C1 segment of cervical spinal cord (tissue), 14 donors: Measurements from ENCODE around the gene CLIP4.
"Not testable (repeated sequence)": the region's sequence is repeated elsewhere in the genome, so short reads cannot be mapped to it uniquely, and the experiment has no call there.

Experiments
- DNase-seq, 14 donors: peaks; one replicate each; lab custom pipeline; 2025; lab: John Stamatoyannopoulos, UW

CLIP4 gene

GRCh38 chr2:29104688-29105087, 10.5 kb upstream of the CLIP4 start:
- no peak for DNase-seq

- no peak for DNase-seq
Measured at GRCh38 chr2:29105375-29105774, 9.8 kb upstream of the CLIP4 start.

DNA sequence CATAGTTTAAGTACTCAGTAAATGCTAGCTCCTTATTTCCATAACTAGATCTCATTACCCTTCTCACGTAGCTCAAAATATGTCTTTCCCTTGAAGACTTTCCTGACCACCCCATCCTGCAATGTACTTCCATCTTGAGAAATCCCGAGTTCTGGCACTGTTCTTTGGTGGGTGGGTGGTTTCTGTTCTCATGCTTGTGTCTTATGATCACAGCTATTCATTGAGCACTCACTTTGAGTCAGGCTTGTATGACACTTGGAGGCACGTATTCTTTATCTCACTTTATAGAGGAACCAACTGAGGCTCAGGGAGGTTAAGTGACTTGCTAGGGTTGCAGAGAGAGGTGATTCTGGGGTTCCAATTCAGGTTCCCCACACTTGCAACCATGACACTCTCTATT, 9.0 kb upstream of the CLIP4 start:
- DNase-seq: no peak

DNA sequence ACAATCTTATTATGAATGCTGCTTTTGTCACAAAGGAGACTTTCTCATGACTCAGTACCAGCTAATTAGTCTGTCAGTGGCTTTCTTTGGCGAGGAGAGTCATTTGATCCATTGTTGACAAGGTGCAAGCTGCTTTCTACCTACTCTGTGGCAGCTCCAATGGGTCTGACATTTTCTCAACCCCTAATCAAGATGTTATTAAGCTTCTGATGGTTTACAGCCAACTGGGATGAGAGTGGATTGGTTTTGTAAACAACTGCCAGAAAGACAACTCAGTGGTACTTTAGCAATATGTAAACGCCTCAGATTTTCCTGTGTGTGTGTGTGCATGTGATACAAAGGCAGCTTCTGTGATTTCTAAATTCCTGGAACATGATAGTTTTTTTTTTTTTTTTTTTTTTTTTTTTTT, 8.2 kb upstream of the CLIP4 start:
- DNase-seq: no peak

- not testable (repeated sequence) for DNase-seq
Measured at GRCh38 chr2:29107547-29107946, 7.7 kb upstream of the CLIP4 start.

DNA sequence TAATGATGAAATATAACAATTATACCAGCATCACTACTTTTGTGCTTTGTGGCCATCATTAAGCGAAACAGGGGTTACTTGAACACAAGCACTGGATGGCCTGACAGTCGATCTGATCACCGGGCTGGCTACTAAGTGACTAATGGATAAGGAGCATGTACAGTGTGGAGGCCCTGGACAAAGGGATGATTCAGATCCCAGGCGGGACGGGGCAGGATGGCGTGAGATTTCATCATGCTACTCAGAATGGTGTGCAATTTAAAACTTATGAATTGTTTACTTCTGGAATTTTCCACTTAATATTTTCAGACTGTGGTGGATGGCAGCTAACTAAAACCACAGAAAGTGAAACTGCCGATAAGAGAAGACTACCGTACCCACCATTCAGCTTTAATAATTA, 7.0 kb upstream of the CLIP4 start:
- peak in 6 of 14 donors; percentile 23 to 57 (median 34) for DNase-seq

GRCh38 chr2:29109246-29109645, 6.0 kb upstream of the CLIP4 start:
- DNase-seq: no peak

GRCh38 chr2:29110916-29111535, 4.2 kb upstream of the CLIP4 start:
- DNase-seq: no peak

- DNase-seq: no peak
Measured at GRCh38 chr2:29112379-29112778, 2.8 kb upstream of the CLIP4 start.

DNA sequence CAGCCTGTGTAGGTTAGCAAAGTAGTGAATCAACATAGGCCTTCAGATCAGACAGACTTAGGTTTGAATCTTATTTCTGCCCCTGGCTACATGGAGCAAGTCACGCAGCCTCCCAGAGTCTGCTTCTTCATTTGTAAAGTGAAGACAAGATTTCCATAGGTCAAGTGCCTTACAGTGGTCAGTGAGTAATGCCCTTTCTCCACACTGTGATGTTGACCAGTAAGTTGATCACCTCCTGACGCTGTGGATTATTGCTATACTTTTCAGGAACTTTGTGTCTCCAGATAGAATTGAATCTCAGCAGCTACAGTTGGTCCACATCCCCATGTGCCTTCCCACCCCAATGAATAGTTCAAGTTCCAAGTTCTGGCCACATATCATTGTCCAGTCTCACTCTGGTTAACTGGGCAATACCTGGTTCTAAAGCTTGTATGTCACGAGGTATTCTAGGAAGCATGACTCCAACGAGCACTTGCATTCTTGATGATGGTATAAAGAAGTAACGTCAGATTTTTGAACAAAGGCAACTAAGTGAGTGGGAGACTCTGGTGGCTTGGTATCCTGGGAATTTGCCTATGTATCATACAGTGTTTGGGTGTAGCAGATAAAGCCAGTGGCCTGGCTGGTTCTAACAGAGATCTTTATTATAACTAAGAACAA, 2.1 kb upstream of the CLIP4 start:
- DNase-seq: no peak

- no peak for DNase-seq
Measured at GRCh38 chr2:29113891-29114321, 1.3 kb upstream of the CLIP4 start.

DNA sequence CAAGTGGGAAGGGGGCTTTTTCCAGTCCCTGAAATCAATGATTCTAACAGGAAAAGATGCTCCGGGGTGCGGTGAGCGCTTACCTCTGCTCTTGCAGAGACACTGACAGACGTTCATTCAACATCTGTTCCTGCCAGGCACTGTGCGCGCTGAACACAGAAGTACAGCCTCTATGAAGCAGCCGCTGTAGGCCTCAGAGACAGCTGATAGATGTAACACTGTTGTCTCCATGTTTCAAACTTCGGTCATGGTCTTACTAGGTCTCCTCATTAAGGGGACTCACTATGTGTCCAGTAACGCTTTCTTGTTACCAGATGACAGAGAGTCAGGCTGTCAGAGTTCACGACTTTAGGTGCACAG, 649 bp upstream of the CLIP4 start:
- peak in 4 of 14 donors; percentile 44 to 61 (median 52) for DNase-seq

- peak in 11 of 14 donors; percentile 35 to 78 (median 61) for DNase-seq
Measured at GRCh38 chr2:29115797-29116781, 874 bp downstream of the CLIP4 start.

DNA sequence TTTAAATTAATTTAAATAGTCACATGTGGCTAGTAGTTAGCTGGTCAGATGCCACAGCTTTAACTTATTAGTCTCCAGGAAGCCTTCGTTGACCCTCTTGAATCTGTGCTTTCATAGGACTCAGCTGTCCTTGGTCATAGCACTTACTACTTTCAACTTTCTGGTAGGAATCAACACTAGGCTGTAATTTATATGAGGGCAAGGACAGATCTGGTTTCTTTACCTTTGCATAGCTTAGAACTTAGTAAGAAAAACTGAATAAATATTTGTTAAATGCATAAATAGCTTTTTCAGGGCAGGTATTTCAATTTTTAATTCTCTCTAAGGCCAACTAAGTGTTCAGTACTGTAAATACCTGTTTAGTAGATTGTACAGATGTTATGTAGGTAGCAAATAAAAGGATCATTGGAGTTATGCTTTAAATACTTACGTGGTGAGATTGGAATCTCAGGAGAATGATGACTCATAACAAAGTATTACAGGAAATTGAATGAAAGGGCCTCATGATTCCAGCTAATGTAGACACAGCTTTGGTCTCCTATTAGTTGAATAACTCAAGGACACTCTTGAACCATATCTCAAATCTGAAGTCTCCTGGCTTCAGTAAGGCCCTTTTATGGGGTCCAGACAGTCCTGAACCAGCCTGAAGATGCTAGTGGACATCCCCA, 2.6 kb downstream of the CLIP4 start:
- DNase-seq: no peak

DNA sequence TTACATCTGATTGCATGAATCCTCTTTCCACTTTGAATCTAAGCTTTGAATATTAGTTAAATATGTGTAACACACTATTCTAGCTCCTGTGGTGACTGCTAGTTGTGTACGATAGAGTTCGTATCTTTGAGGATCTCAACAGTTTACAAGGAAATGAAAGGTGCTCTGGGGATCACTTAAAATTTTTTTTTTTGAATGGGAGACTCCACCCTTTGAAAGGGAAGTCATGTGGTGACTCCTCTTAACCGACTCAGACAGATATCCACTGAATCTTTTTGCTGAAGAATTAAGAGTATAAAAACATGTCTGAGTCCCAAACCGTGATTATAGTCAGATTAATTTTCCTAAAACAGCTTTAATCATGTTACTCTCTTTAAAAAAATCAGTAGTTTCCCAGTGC, 4.0 kb downstream of the CLIP4 start:
- no peak for DNase-seq

GRCh38 chr2:29120846-29121245, 5.6 kb downstream of the CLIP4 start:
- DNase-seq: no peak

- DNase-seq: no peak
Measured at GRCh38 chr2:29123617-29124349, 8.6 kb downstream of the CLIP4 start.

GRCh38 chr2:29124504-29124903, 9.3 kb downstream of the CLIP4 start:
- DNase-seq: no peak

DNA sequence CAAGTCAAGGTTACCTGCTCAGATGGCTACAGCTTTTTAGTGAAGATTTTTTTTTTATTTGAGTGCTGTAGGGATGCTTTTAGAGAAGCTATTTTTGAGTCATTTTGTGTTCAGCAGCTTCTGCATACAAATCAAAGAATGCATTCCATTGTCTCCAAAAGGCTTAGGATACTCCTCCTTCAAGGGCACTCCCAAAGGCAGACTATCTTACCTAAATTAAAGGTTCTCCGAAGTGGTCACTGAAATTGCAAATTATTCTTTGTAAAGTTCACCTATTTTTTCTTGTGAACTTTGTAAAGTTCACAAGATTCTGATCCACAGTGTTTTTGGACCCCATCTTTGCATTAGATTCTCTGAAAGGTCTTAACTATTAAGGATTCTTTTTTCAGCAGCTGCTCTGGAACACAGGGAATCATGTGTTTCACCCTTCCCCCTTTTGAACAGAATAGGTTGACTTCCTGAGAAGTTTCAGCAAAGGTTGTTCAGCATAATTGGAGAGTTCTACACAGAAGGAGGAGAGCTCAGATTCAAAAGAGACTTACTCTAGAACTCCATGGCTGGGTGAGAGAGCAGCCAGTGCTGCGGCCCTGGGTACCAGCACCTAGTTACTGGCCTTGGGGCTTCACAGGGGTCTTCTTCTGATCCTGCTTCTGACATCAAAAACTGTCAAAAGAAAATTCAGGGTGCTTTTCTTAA, 14.5 kb downstream of the CLIP4 start:
- no peak for DNase-seq

DNA sequence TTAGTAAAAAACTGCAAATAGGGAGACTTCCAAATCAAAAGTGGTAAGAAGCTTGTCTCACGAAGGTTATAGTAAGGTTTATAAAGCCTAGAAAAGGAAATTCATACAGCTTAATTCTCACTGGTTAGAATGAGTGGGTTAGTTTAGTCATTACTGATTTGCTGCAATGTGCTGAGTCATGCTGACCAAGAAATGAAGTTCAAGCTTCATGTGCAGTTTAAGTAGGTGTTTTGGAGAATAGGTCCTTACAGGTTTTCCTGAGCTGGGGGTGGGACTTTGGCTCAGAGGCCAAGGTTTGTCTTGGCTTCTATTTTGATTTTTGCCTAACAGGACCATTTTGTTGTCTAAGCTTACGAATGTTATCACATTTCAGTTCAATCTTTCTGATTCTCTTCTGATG, 15.1 kb downstream of the CLIP4 start:
- DNase-seq: peak in 2 of 14 donors; percentile 12 to 13
